Measurements from ENCODE around the gene PHLDA1. TPM values are rescaled to one million over a fixed set of nuclear protein-coding genes. Genes with fewer than 3 reads are reported as not detected.

Gene PHLDA1
- total RNA-seq: 18.1 and 31.0 TPM in 2 replicates

GRCh38 chr12:76031414-76032042, at the start of gene PHLDA1:
Gene PHLDA1 (minus strand): TSS chr12:76031776.

Other genes starting within 250 kb of the PHLDA1 start
- gene NAP1L1, start 52.9 kb upstream of the PHLDA1 start, total RNA-seq: 155 and 304 TPM in 2 replicates

All from bladder microvascular endothelial cell (primary cell).